Psoas muscle (tissue), 8 donors: ENCODE measurements around the gene USP48. TPM values are rescaled to one million over a fixed set of nuclear protein-coding genes. Genes with fewer than 3 reads are reported as not detected.
A peak's percentile ranks its signal among the peaks of the same experiment; 100 is the strongest.
"Not testable (repeated sequence)": the region's sequence is repeated elsewhere in the genome, so short reads cannot be mapped to it uniquely, and the experiment has no call there.

Source experiments
- ATAC-seq, 4 donors: fragments of 200-7000 bp; cut with Tn5 transposase; one replicate each; pipeline ENCODE4 v1.9.1; 2020; ENCODE audit warnings: moderate library complexity in 3 of 4, mild to moderate bottlenecking in 2 of 4
- DNase-seq, 2 donors: peaks; one replicate each; pipeline ENCODE4 v3.0.0-alpha.2; 2020
- H3K27ac ChIP-seq: fragments of 200-600 bp; one replicate; pipeline ENCODE4 v1.8.0; 2022
- H3K27me3 ChIP-seq, 3 donors: fragments of 200-600 bp in 1 of 3; one replicate each; pipeline versions ENCODE4 v1.6.1 to v1.8.0; 2013 to 2022; ENCODE audit warnings: low read length in 2 of 3, mild to moderate bottlenecking in 2 of 3, moderate library complexity in 1 of 3; ENCODE audit not compliant: insufficient read depth in 3 of 3
- H3K36me3 ChIP-seq, 2 donors: fragments of 200-600 bp in 1 of 2; one replicate each; pipeline versions ENCODE4 v1.6.1 to v1.8.0; 2013 to 2022; ENCODE audit warnings: low read depth in 1 of 2, mild to moderate bottlenecking in 1 of 2, moderate library complexity in 1 of 2; ENCODE audit not compliant: insufficient read depth in 1 of 2
- H3K4me1 ChIP-seq: fragments of 200-600 bp; one replicate; pipeline ENCODE4 v1.8.0; 2022
- H3K4me3 ChIP-seq: fragments of 200-600 bp; one replicate; pipeline ENCODE4 v1.8.0; 2022; ENCODE audit warnings: mild to moderate bottlenecking
- H3K9me3 ChIP-seq: fragments of 200-600 bp; one replicate; pipeline ENCODE4 v1.8.0; 2022
- CTCF ChIP-seq: fragments of 200-600 bp; IDR thresholded peaks from one replicate; pipeline ENCODE4 v1.8.0; 2022; ENCODE audit warnings: antibody characterized with exemption
- WGBS, 3 donors: extraction: QIAGEN DNeasy Blood & Tissue Kit; methylation state at CpG; one replicate each; pipeline versions ENCODE4 v1.1.6 to v1.1.7; 2013; 5-methylcytosine and 5-hydroxymethylcytosine counted together
- intact Hi-C, 2 donors: fragments of 100-400 bp; cut with DNase I; formaldehyde crosslinking; loops; one replicate each; pipeline versions ENCODE4 v1.11.0 to v1.14.2; 2022
- polyA plus RNA-seq, 3 donors: library from polyadenylated mRNA; stranded (reverse); fragments of 200-250 nt; gene quantifications; one replicate each; pipeline ENCODE4 v1.2.3, GENCODE V29; 2013
- total RNA-seq, 4 donors: library from RNA; stranded (reverse); fragmentation: NEBNext Ultra II Directional in 2 of 4; extraction: Animal tissue kit (Norgen Biotek cat#: 25700) in 2 of 4; gene quantifications; one replicate each; pipeline versions ENCODE4 v1.2.1 to v1.2.4, GENCODE V29; 2021 to 2023
- donor health status: healthy with polysubstance abuse.
- donor health status: DM: no; HTN: no; CAD: no; lungs with moderate emphysema.
- donor health status: Bipolar disorder and iron deficiency.
- donor health status: healthy.
- donor health status: DM: yes; HTN: yes; CAD: no.
- donor health status: DM: no; HTN: no; CAD: no.
- donor health status: DM: no; HTN: no; CAD: no.
- donor health status: DM: yes; HTN: yes; CAD: no.

Gene USP48
- total and polyA plus RNA-seq, 7 donors, result 9.7 to 35.9 (median 20.3) TPM

- 0% methylated on average over 30 to 37 of the region's 37 CpGs for WGBS, 3 donors
- peak; percentile 3 for TF ChIP-seq CTCF
- intact Hi-C loops, result no loop called here
- Histone ChIP-seq H3K27ac (peak overlapping the region; percentile 100), H3K4me3 (peak overlapping the region; percentile 82), H3K4me1 (peaks cover 8% of the 10 kb centered on the region), H3K27me3 (no peaks in the 10 kb centered on the region), H3K9me3 (no peaks in the 10 kb centered on the region), H3K36me3 (no peaks in the 10 kb centered on the region)
- ATAC-seq (peak; percentile 42 to 54 (median 47)), DNase-seq (peak in 1 of 2 donors; percentile 73)
These were observed 541 bp downstream of the USP48 start for GRCh38 chr1:21782349-21782867.

GRCh38 chr1:21781815-21782348 lies 1.1 kb downstream of the USP48 start:
- H3K27ac ChIP-seq, result peak overlapping the region; percentile 100
- intact Hi-C loops, result no loop called here
- H3K4me3 ChIP-seq, result peak overlapping the region; percentile 82
- H3K4me1 ChIP-seq, result peaks cover 8% of the 10 kb centered on the region
- no peaks in the 10 kb centered on the region for H3K36me3 ChIP-seq
- no peak for ATAC-seq
- no peak for DNase-seq
- 2 to 4% (median 2%) methylated on average over 17 of the region's 17 CpGs for WGBS, 3 donors
- H3K27me3 ChIP-seq, result no peaks in the 10 kb centered on the region
- no peaks in the 10 kb centered on the region for H3K9me3 ChIP-seq
- no peak for TF ChIP-seq CTCF

DNA sequence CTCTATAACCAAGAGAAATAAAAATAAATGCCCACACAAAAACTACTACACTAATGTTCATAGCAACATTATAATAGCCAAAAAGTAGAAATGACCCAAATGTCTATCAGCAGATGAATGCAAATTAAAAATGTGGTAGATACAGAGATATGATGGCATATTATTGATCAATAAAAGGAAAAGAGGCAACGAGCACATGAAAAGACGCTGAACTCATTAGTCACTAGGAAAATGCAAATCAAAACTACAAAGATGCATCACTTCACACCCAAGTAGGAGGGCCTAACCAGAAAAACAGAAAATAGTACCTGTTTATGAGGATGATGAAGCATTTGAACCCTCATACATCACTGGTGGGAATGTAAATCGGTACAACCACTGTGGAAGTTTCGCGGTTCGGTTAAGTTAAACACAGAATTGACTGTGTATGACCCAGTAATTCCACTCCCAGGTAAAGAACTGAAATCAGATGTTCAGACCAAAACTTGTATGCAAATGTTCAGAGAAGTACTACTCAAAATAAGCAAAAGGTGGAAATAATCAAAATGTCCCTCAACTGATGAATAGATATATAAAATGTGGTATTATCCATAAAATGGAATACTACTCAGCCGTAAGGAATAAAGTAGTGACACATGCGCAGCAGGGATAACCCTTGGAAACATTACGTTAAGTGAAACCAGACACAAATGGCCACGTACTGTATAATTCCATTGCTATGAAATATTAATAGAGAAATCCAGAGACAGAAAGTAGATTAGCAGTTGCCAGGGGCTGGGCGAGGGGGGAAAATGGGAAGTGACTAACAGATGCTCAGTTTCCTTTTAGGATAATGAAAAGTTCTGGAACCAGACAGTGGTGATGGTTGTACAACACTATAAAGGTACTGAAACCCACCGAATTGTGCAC lies 3.1 kb downstream of the USP48 start:
- 85 to 87% (median 85%) methylated on average over 12 of the region's 12 CpGs for WGBS, 3 donors
- Histone ChIP-seq H3K27me3 (no peaks in the 10 kb centered on the region), H3K9me3 (no peaks in the 10 kb centered on the region), H3K27ac (no peak overlapping the region), H3K4me1 (peaks cover 13% of the 10 kb centered on the region), H3K4me3 (no peak overlapping the region), H3K36me3 (no peaks in the 10 kb centered on the region)
- DNase-seq (no peak), ATAC-seq (no peak)
- intact Hi-C loops, result no loop called here
- TF ChIP-seq CTCF, result no peak

GRCh38 chr1:21778405-21778727 lies 4.6 kb downstream of the USP48 start:
- WGBS, 3 donors, result 98 to 100% (median 98%) methylated on average over 2 of the region's 2 CpGs
- intact Hi-C loops, result no loop called here
- Histone ChIP-seq H3K27ac (no peak overlapping the region), H3K9me3 (no peaks in the 10 kb centered on the region), H3K4me3 (no peak overlapping the region), H3K27me3 (no peaks in the 10 kb centered on the region), H3K4me1 (peaks cover 13% of the 10 kb centered on the region), H3K36me3 (no peaks in the 10 kb centered on the region)
- ATAC-seq (no peak), DNase-seq (no peak)
- no peak for TF ChIP-seq CTCF

DNA sequence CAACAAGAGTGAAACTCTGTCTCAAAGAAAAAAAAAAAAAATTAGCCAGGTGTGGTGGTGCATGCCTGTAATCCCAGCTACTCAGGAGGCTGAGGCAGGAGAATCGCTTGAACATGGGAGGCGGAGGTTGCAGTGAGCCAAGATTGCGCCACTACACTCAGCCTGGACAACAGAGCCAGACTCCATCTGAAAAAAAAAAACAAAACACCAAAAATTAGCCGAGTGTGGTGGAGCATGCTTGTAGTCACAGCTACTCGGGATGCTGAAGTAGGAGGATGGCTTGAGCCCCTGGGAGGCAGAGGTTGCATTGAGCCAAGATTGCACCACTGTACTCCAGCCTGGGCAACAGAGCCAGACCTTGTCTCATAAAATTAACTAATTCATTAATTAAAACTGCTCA lies 6.0 kb downstream of the USP48 start:
- H3K27me3 ChIP-seq, H3K27ac ChIP-seq, H3K9me3 ChIP-seq, H3K4me3 ChIP-seq, H3K36me3 ChIP-seq, intact Hi-C loops, ATAC-seq, DNase-seq: not testable (repeated sequence)
- WGBS, 3 donors, result 80 to 88% (median 82%) methylated on average over 5 of the region's 5 CpGs
- peaks cover 13% of the 10 kb centered on the region for H3K4me1 ChIP-seq
